Ovary (tissue), 9 donors: ENCODE data around the gene SRGAP3. TPM values are rescaled to one million over a fixed set of nuclear protein-coding genes. Genes with fewer than 3 reads are reported as not detected.

Experiments
- DNase-seq, 5 donors: peaks; one replicate each; pipeline ENCODE4 v3.0.0-alpha.2; 2019 to 2020
- H3K27ac ChIP-seq, 2 donors: fragments of 200-600 bp; one replicate each; pipeline versions ENCODE4 v1.5.1 to v1.8.0; 2019 to 2022
- H3K27me3 ChIP-seq: fragments of 200-600 bp; one replicate; pipeline ENCODE4 v1.8.0; 2022
- H3K36me3 ChIP-seq: fragments of 200-600 bp; sonication (generic); one replicate; pipeline ENCODE4 v1.5.1; 2019
- H3K4me1 ChIP-seq: one replicate; pipeline ENCODE4 v1.8.1; 2013; ENCODE audit warnings: mild to moderate bottlenecking, moderate library complexity; ENCODE audit not compliant: insufficient read depth
- H3K4me3 ChIP-seq: fragments of 200-600 bp; sonication (generic); one replicate; pipeline ENCODE4 v1.5.1; 2017
- H3K9me3 ChIP-seq, 2 donors: fragments of 200-600 bp in 1 of 2; sonication (generic) in 1 of 2; one replicate each; pipeline versions ENCODE4 v1.5.1 to v1.8.1; 2013 to 2019; ENCODE audit warnings: mild to moderate bottlenecking in 1 of 2, moderate library complexity in 1 of 2
- EP300 ChIP-seq: sonication (generic); formaldehyde crosslinking; IDR thresholded peaks from one replicate; pipeline ENCODE4 v1.6.1; 2017; ENCODE audit warnings: antibody characterized with exemption
- POLR2A ChIP-seq: fragments of 450-650 bp; IDR thresholded peaks from one replicate; pipeline ENCODE4 v1.6.1; 2017; ENCODE audit warnings: antibody characterized with exemption, mild to moderate bottlenecking, moderate library complexity
- WGBS, 3 donors: extraction: QIAGEN DNeasy Blood & Tissue Kit in 1 of 3; methylation state at CpG; one replicate each; pipeline versions ENCODE4 v1.1.5 to v1.1.7; 2013 to 2017; 5-methylcytosine and 5-hydroxymethylcytosine counted together
- intact Hi-C, 4 donors: fragments of 100-400 bp; cut with DNase I; formaldehyde crosslinking; loops; one replicate each; pipeline versions ENCODE4 v1.11.0 to v1.15.1; 2022 to 2023
- polyA plus RNA-seq, 2 donors: library from polyadenylated mRNA; stranded (reverse); fragments of 200-250 nt in 1 of 2; fragments of 350-450 nt in 1 of 2; fragmentation: Illumina TruSeq in 1 of 2; extraction: RNeasy Lipid Tissue Mini Kit (QIAGEN cat#74804) in 1 of 2; gene quantifications; one replicate each; pipeline ENCODE4 v1.2.3, GENCODE V29; 2013 to 2014
- total RNA-seq, 7 donors: library from RNA; depleted of rRNA in 2 of 7; stranded (reverse); fragments of >200 nt in 2 of 7; fragmentation: NEBNext Ultra II Directional in 3 of 7; extraction: Animal tissue kit (Norgen Biotek cat#: 25700) in 3 of 7; gene quantifications; one replicate each; pipeline versions ENCODE4 v1.1.0 to v1.2.4, GENCODE V29; 2016 to 2023
- TF ChIP-seq, protein P1 (sequence below), 3 donors: fragments of 450-650 bp in 2 of 3; fragments of 200-600 bp in 1 of 3; IDR thresholded peaks; one replicate each; pipeline versions ENCODE4 v1.5.1 to v1.8.0; 2016 to 2022; ENCODE audit warnings: antibody characterized with exemption in 3 of 3, mild to moderate bottlenecking in 1 of 3
- donor health status: DM: no; HTN: no; CAD: no; lungs with moderate emphysema.
- donor health status: DM: no; HTN: no; CAD: no.
- donor health status: Bipolar disorder and iron deficiency.
- donor health status: DM: yes; HTN: yes; CAD: no.
- donor health status: DM: no; HTN: no; CAD: no.
- donor health status: DM: yes; HTN: yes; CAD: no.

The SRGAP3 gene
- total and polyA plus RNA-seq, 9 donors = 2.1 to 36.8 (median 13.1) TPM

DNA sequence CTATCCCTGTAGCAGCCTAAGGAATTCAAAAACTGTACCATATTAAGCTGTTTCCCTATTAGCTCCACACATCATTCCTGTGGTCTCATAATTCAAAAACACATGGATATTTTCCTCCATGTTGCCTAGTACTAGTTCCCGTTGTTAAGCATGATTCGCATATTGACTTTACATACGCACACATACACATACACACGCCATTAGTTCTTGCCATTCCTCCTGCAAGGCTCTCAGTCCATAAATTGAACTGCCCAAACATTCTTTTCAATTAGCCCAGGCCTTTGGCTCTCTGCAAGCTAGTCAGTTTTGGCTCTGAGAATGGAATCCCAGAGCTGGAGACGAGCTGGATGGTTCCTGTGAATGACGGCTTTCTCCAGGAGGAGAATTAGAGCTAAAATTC, 229.0 kb downstream of the SRGAP3 start:
- TF ChIP-seq POLR2A (no peak), EP300 (no peak)
- TF ChIP-seq, protein P1, sequence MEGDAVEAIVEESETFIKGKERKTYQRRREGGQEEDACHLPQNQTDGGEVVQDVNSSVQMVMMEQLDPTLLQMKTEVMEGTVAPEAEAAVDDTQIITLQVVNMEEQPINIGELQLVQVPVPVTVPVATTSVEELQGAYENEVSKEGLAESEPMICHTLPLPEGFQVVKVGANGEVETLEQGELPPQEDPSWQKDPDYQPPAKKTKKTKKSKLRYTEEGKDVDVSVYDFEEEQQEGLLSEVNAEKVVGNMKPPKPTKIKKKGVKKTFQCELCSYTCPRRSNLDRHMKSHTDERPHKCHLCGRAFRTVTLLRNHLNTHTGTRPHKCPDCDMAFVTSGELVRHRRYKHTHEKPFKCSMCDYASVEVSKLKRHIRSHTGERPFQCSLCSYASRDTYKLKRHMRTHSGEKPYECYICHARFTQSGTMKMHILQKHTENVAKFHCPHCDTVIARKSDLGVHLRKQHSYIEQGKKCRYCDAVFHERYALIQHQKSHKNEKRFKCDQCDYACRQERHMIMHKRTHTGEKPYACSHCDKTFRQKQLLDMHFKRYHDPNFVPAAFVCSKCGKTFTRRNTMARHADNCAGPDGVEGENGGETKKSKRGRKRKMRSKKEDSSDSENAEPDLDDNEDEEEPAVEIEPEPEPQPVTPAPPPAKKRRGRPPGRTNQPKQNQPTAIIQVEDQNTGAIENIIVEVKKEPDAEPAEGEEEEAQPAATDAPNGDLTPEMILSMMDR (IDR thresholded peaks at IDR 0.05) = no peak
- WGBS, 3 donors = 70 to 74% (median 73%) methylated on average over 6 of the region's 6 CpGs
- no peaks in the 10 kb centered on the region for H3K27me3 ChIP-seq

GRCh38 chr3:9019259-9019961, 230.0 kb downstream of the SRGAP3 start:
- WGBS, 3 donors = 68 to 72% (median 69%) methylated on average over 5 of the region's 5 CpGs
- no peaks in the 10 kb centered on the region for H3K9me3 ChIP-seq
- intact Hi-C loops = no loop called here
- TF ChIP-seq POLR2A (no peak), EP300 (no peak)
- TF ChIP-seq, protein P1 (IDR thresholded peaks at IDR 0.05) = no peak
- no peak overlapping the region for H3K27ac ChIP-seq
- peaks cover 14% of the 10 kb centered on the region for H3K4me1 ChIP-seq
- no peaks in the 10 kb centered on the region for H3K36me3 ChIP-seq
- H3K4me3 ChIP-seq = no peak overlapping the region
- no peak for DNase-seq
- no peaks in the 10 kb centered on the region for H3K27me3 ChIP-seq

More for the DNA sequence above, 229.0 kb downstream of the SRGAP3 start:
- H3K27ac ChIP-seq = no peak overlapping the region
- H3K4me3 ChIP-seq = no peak overlapping the region
- intact Hi-C loops = no loop called here
- peaks cover 14% of the 10 kb centered on the region for H3K4me1 ChIP-seq
- H3K36me3 ChIP-seq = no peaks in the 10 kb centered on the region
- no peak for DNase-seq
- H3K9me3 ChIP-seq = no peaks in the 10 kb centered on the region

GRCh38 chr3:9015250-9015649, 234.2 kb downstream of the SRGAP3 start:
- intact Hi-C loops = no loop called here
- WGBS, 3 donors = 93 to 95% (median 93%) methylated on average over 7 of the region's 7 CpGs
- no peak for DNase-seq
- Histone ChIP-seq H3K9me3 (no peaks in the 10 kb centered on the region), H3K4me1 (peaks cover 3% of the 10 kb centered on the region), H3K27me3 (no peaks in the 10 kb centered on the region), H3K4me3 (no peak overlapping the region), H3K36me3 (no peaks in the 10 kb centered on the region), H3K27ac (no peak overlapping the region)
- TF ChIP-seq EP300 = no peak
- no peak for TF ChIP-seq POLR2A
- TF ChIP-seq, protein P1 (IDR thresholded peaks at IDR 0.05) = no peak

DNA sequence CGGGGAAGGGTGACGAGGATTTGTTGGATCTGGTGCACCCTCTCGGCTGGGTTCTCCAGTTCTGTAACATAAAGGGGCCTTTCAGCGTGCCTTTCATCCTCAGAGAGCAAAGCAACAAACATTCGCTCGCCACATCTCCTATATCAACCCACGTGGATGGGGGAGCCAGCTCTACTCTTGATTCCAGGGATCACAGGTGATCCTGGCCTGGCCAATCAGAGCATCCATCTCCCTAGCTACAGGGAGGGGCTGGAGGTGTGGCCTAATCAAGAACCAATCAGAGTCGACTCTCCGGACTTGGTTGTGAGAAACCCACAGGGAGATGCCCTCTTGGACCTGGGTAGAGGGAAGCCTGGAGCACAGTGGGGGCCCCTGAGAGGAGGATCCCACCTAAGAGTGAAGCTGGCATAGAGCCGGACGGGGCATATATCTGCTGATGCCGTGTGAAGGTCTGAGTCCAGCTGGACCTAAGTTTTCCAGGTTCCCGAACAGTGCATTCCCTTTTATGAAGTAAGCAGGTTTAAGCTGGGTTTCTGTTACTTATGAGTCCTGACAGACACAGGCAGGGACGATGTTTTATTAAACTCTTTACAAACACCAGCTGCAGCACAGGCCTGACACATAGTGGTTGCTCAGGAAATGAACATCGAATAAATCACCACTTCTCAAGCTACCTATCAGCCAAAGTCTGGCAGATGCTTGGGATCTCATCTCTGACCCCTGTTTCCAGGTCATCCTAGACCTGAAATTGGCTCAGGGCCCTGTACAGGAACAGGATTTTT, 235.5 kb downstream of the SRGAP3 start:
- Histone ChIP-seq H3K4me3 (no peak overlapping the region), H3K4me1 (no peaks in the 10 kb centered on the region), H3K9me3 (no peaks in the 10 kb centered on the region), H3K27me3 (no peaks in the 10 kb centered on the region), H3K27ac (no peak overlapping the region), H3K36me3 (no peaks in the 10 kb centered on the region)
- TF ChIP-seq EP300 = no peak
- no peak for TF ChIP-seq POLR2A
- TF ChIP-seq, protein P1 (IDR thresholded peaks at IDR 0.05) = no peak
- WGBS, 3 donors = 84 to 85% (median 84%) methylated on average over 15 of the region's 15 CpGs
- DNase-seq = no peak
- intact Hi-C loops = no loop called here
